ENCODE measurements around the gene DNAH17. TPM values are rescaled to one million over a fixed set of nuclear protein-coding genes. Genes with fewer than 3 reads are reported as not detected.

The DNAH17 gene
- polyA plus RNA-seq, 1 experiment = not detected

- POLR2A ChIA-PET = no interaction called here
- TF ChIP-seq CTCF (IDR thresholded peaks at IDR 0.05; ENCODE audit: insufficient read depth, low read depth, low read length) = no peak
- peaks cover 2% of the 10 kb centered on the region; the same call in 1 of the 2 replicates for H3K27me3 ChIP-seq (ENCODE audit: control insufficient read depth, insufficient read depth, low read length)
- no peaks in the 10 kb centered on the region for H3K36me3 ChIP-seq (ENCODE audit: control insufficient read depth, insufficient read depth, low read length)
- CTCF ChIA-PET = interaction anchor here (1.1 to 1.2 kb wide), 2 partner anchors 10 to 16 kb away, joined by 4 to 7 read pairs; no protein-coding TSS in a partner anchor
- DNase-seq (ENCODE audit: low read depth) = no peak
- no peak overlapping the region for H3K4me3 ChIP-seq (ENCODE audit: low read depth, low read length)
Observed at GRCh38 chr17:78616946-78617345, 39.8 kb upstream of the DNAH17 start.

- ChIA-PET CTCF (no interaction called here), POLR2A (no interaction called here)
- H3K4me3 ChIP-seq (ENCODE audit: low read depth, low read length) = no peak overlapping the region
- peaks cover 2% of the 10 kb centered on the region; the same call in 1 of the 2 replicates for H3K27me3 ChIP-seq (ENCODE audit: control insufficient read depth, insufficient read depth, low read length)
- DNase-seq (ENCODE audit: low read depth) = no peak
- H3K36me3 ChIP-seq (ENCODE audit: control insufficient read depth, insufficient read depth, low read length) = no peaks in the 10 kb centered on the region
- TF ChIP-seq CTCF (IDR thresholded peaks at IDR 0.05; ENCODE audit: insufficient read depth, low read depth, low read length) = no peak
Observed at GRCh38 chr17:78615631-78616030, 38.4 kb upstream of the DNAH17 start.

GRCh38 chr17:78613416-78613815, 36.2 kb upstream of the DNAH17 start:
- ChIA-PET POLR2A (no interaction called here), CTCF (no interaction called here)
- Histone ChIP-seq H3K36me3 (ENCODE audit: control insufficient read depth, insufficient read depth, low read length) (no peaks in the 10 kb centered on the region), H3K27me3 (ENCODE audit: control insufficient read depth, insufficient read depth, low read length) (no peaks in the 10 kb centered on the region; the same call in 1 of the 2 replicates), H3K4me3 (ENCODE audit: low read depth, low read length) (no peak overlapping the region)
- DNase-seq (ENCODE audit: low read depth) = no peak
- no peak for TF ChIP-seq CTCF (IDR thresholded peaks at IDR 0.05; ENCODE audit: insufficient read depth, low read depth, low read length)

- CTCF ChIA-PET = interaction anchor here (1.1 to 2.3 kb wide), 2 partner anchors 10 to 115 kb away, joined by 3 to 6 read pairs; no protein-coding TSS in a partner anchor
- Histone ChIP-seq H3K27me3 (ENCODE audit: control insufficient read depth, insufficient read depth, low read length) (no peaks in the 10 kb centered on the region; the same call in 1 of the 2 replicates), H3K4me3 (ENCODE audit: low read depth, low read length) (no peak overlapping the region), H3K36me3 (ENCODE audit: control insufficient read depth, insufficient read depth, low read length) (no peaks in the 10 kb centered on the region)
- DNase-seq (ENCODE audit: low read depth) = no peak
- TF ChIP-seq CTCF (IDR thresholded peaks at IDR 0.05; ENCODE audit: insufficient read depth, low read depth, low read length) = no peak
- POLR2A ChIA-PET = no interaction called here
Observed at GRCh38 chr17:78611607-78612006, 34.4 kb upstream of the DNAH17 start.

- Histone ChIP-seq H3K4me3 (ENCODE audit: low read depth, low read length) (no peak overlapping the region), H3K27me3 (ENCODE audit: control insufficient read depth, insufficient read depth, low read length) (no peaks in the 10 kb centered on the region; the same call in 1 of the 2 replicates), H3K36me3 (ENCODE audit: control insufficient read depth, insufficient read depth, low read length) (no peaks in the 10 kb centered on the region)
- DNase-seq (ENCODE audit: low read depth) = no peak
- TF ChIP-seq CTCF (IDR thresholded peaks at IDR 0.05; ENCODE audit: insufficient read depth, low read depth, low read length) = no peak
- POLR2A ChIA-PET = no interaction called here
- CTCF ChIA-PET = interaction anchor here (2.3 kb wide), 1 partner anchor 114 kb away, joined by 6 read pairs; no protein-coding TSS in a partner anchor
Observed at GRCh38 chr17:78610951-78611511, 33.8 kb upstream of the DNAH17 start.
